Measurements from ENCODE around the gene HSPG2. TPM values are rescaled to one million over a fixed set of nuclear protein-coding genes. Genes with fewer than 3 reads are reported as not detected.

HSPG2 gene
- total and polyA plus RNA-seq, 10 of the 15 experiments (the other 5 are each of a cell fraction or from before 2014, with no cell fraction given) = 0.30 to 3.4 (median 0.73) TPM; not detected in 2

GRCh38 chr1:21839337-21840037, 97.6 kb downstream of the HSPG2 start:
- H3K4me2 ChIP-seq (ENCODE audit: control insufficient read depth, insufficient read depth) = no peak overlapping the region
- TF ChIP-seq RAD21 (IDR thresholded peaks at IDR 0.05; ENCODE audit: insufficient read depth, low read depth, low read length) (no peak), DPF2 (IDR thresholded peaks at IDR 0.05) (no peak), BCL3 (IDR thresholded peaks at IDR 0.05; ENCODE audit: borderline replicate concordance, insufficient read depth, low read depth, low read length, poor library complexity, severe bottlenecking) (no peak), HDAC6 (IDR thresholded peaks at IDR 0.05; ENCODE audit: unreplicated experiment) (no peak), MAX (IDR thresholded peaks at IDR 0.05; ENCODE audit: low read depth, low read length) (no peak), CREB1 (IDR thresholded peaks at IDR 0.05; ENCODE audit: low read depth) (no peak), ZNF687 (IDR thresholded peaks at IDR 0.05) (no peak), ZNF592 (IDR thresholded peaks at IDR 0.05) (no peak), USF1 (IDR thresholded peaks at IDR 0.05; ENCODE audit: borderline replicate concordance, extremely low read length, insufficient read depth, low read depth, low read length) (no peak), IKZF1 (conservative IDR thresholded peaks at IDR 0.05) (no peak)
- H3K4me1 ChIP-seq (ENCODE audit: control insufficient read depth, insufficient read depth, low read length) = no peaks in the 10 kb centered on the region
- no peak overlapping the region for H3K9ac ChIP-seq (ENCODE audit: control insufficient read depth, insufficient read depth, low read length)
- ChIA-PET SMC1A (ENCODE audit: uncharacterized antibody, unreplicated experiment) (no interaction called here), CTCF (no interaction called here), RAD21 (ENCODE audit: unreplicated experiment) (no interaction called here), POLR2A (no interaction called here)
- intact Hi-C loops (cut with micrococcal nuclease; ENCODE audit: unreplicated experiment) = no loop called here
- H3K27me3 ChIP-seq (replicated peaks in 1 of 2; ENCODE audit: control insufficient read depth in 2 of 2, insufficient read depth in 2 of 2, low read length in 1 of 2) = no peaks in the 10 kb centered on the region
- no peaks in the 10 kb centered on the region for H3K36me3 ChIP-seq (ENCODE audit: control insufficient read depth in 2 of 2, insufficient read depth in 2 of 2, low read length in 1 of 2)
- no peak overlapping the region for H3K4me3 ChIP-seq
- H3K27ac ChIP-seq (ENCODE audit: control insufficient read depth, insufficient read depth) = no peak overlapping the region
- ATAC-seq (no peak), FAIRE-seq (no peak), DNase-seq (ENCODE audit: low read depth, low spot score) (no peak)
- H3K79me2 ChIP-seq (ENCODE audit: control insufficient read depth, insufficient read depth, low read length) = no peaks in the 10 kb centered on the region
- no peaks in the 10 kb centered on the region for H4K20me1 ChIP-seq (ENCODE audit: control insufficient read depth, insufficient read depth)
- BruUV-seq (replicated peaks) = no TSS peak
- in situ Hi-C loops (cut with MboI) = no loop called here
- WGBS (ENCODE audit: insufficient coverage, insufficient replicate concordance, low lambda C conversion rate, missing lambda C conversion rate) = 43% methylated on average over 19 of the region's 19 CpGs
- no peaks in the 10 kb centered on the region; the same call in 2 of the 3 replicates for H3K9me3 ChIP-seq (replicated peaks; ENCODE audit: control insufficient read depth, insufficient read depth, low read length)
- H2AFZ ChIP-seq (ENCODE audit: control insufficient read depth, low read depth, low read length) = no peak overlapping the region

Data from GM12878 (cell line).